Stimulated activated CD4-positive, alpha-beta T cell treated with anti-CD3 and anti-CD28 coated beads, Interleukin-15, amount 100 ng/mL, for 1 hour (primary cell): ENCODE results near the gene SKI.

Experiments
- DNase-seq, 2 donors: peaks; one replicate each; pipeline ENCODE4 v3.0.0-alpha.2; 2020; ENCODE audit warnings: low read depth in 1 of 2, low spot score in 1 of 2

Gene SKI

GRCh38 chr1:2349806-2350205 is 121.7 kb downstream of the SKI start:
- no peak for DNase-seq

- DNase-seq, result no peak
Observed at GRCh38 chr1:2350501-2350900, 122.4 kb downstream of the SKI start.

- DNase-seq, result no peak
Observed at GRCh38 chr1:2350911-2351655, 123.0 kb downstream of the SKI start.

GRCh38 chr1:2351723-2352122 is 123.6 kb downstream of the SKI start:
- no peak for DNase-seq

GRCh38 chr1:2352341-2352896 is 124.3 kb downstream of the SKI start:
- no peak for DNase-seq

GRCh38 chr1:2352897-2353550 is 124.9 kb downstream of the SKI start:
- no peak for DNase-seq

GRCh38 chr1:2353551-2354438 is 125.7 kb downstream of the SKI start:
- no peak for DNase-seq

- no peak for DNase-seq
Observed at GRCh38 chr1:2354511-2355372, 126.6 kb downstream of the SKI start.

- no peak for DNase-seq
Observed at GRCh38 chr1:2355373-2356261, 127.5 kb downstream of the SKI start.

- DNase-seq, result no peak
Observed at GRCh38 chr1:2356401-2356800, 128.3 kb downstream of the SKI start.

GRCh38 chr1:2356911-2357845 is 129.1 kb downstream of the SKI start:
- DNase-seq, result no peak

GRCh38 chr1:2358072-2358471 is 130.0 kb downstream of the SKI start:
- DNase-seq, result no peak

- no peak for DNase-seq
Observed at GRCh38 chr1:2358651-2359640, 130.8 kb downstream of the SKI start.
